GM23248 (cell line): ENCODE measurements around the gene AIRE.

Experiments used
- EZH2 ChIP-seq: fragments of 200-600 bp; sonication (generic); IDR thresholded peaks from 2 replicates; pipeline ENCODE4 v1.6.1; 2018; ENCODE audit warnings: antibody characterized with exemption, mild to moderate bottlenecking; ENCODE audit not compliant: insufficient read depth, poor library complexity, severe bottlenecking
- EZH2phosphoT487 ChIP-seq: fragments of 200-600 bp; sonication (generic); IDR thresholded peaks from 2 replicates; pipeline ENCODE4 v1.6.1; 2018; ENCODE audit warnings: antibody characterized with exemption, moderate library complexity, mild to moderate bottlenecking, low read depth; ENCODE audit not compliant: insufficient read depth

- TF ChIP-seq EZH2 (no peak), EZH2phosphoT487 (no peak)
Measured at GRCh38 chr21:44338971-44339910, 53.6 kb downstream of the AIRE start, which contains the start of gene CFAP410.
